Endodermal cell (in vitro differentiated cells): ENCODE results near the gene TP73. TPM values are rescaled to one million over a fixed set of nuclear protein-coding genes. Genes with fewer than 3 reads are reported as not detected.

Source experiments
- DNase-seq: peaks from one replicate; pipeline ENCODE4 v3.0.0-alpha.2; 2017
- H3K27ac ChIP-seq: 2 replicates; pipeline ENCODE4 v1.5.1; 2013; ENCODE audit warnings: mild to moderate bottlenecking, low read depth, low read length, moderate library complexity
- H3K27me3 ChIP-seq: 2 replicates; pipeline ENCODE4 v1.6.1; 2013; ENCODE audit warnings: mild to moderate bottlenecking, low read length, moderate library complexity; ENCODE audit not compliant: insufficient read depth, control insufficient read depth, poor library complexity, severe bottlenecking
- H3K36me3 ChIP-seq: 2 replicates; pipeline ENCODE4 v1.7.0; 2013; ENCODE audit warnings: mild to moderate bottlenecking, low read length, moderate library complexity; ENCODE audit not compliant: control insufficient read depth, insufficient read depth
- H3K4me1 ChIP-seq: one replicate; pipeline ENCODE4 v1.7.0; 2013; ENCODE audit warnings: low read length; ENCODE audit not compliant: control insufficient read depth, insufficient read depth
- H3K4me3 ChIP-seq: 2 replicates; pipeline ENCODE4 v1.5.1; 2013; ENCODE audit warnings: mild to moderate bottlenecking, low read length, moderate library complexity
- H3K9ac ChIP-seq: 2 replicates; pipeline ENCODE4 v1.6.1; 2013; ENCODE audit warnings: mild to moderate bottlenecking, low read length, moderate library complexity; ENCODE audit not compliant: poor library complexity, severe bottlenecking; ENCODE audit errors: extremely low read depth
- H3K9me3 ChIP-seq: 2 replicates; pipeline ENCODE4 v1.6.1; 2013; ENCODE audit warnings: mild to moderate bottlenecking, low read length, moderate library complexity; ENCODE audit not compliant: control insufficient read depth
- H3K27ac Mint-ChIP-seq: 2 replicates; pipeline ENCODE4 v1.8.0; 2020; ENCODE audit warnings: mixed read lengths
- H3K27me3 Mint-ChIP-seq: 2 replicates; pipeline ENCODE4 v1.8.0; 2021; ENCODE audit warnings: mild to moderate bottlenecking, mixed read lengths; ENCODE audit not compliant: insufficient read depth
- H3K36me3 Mint-ChIP-seq: 2 replicates; pipeline ENCODE4 v1.8.0; 2020; ENCODE audit warnings: low read depth, mixed read lengths
- H3K4me1 Mint-ChIP-seq: 2 replicates; pipeline ENCODE4 v1.8.0; 2020; ENCODE audit warnings: mixed read lengths
- H3K4me3 Mint-ChIP-seq: 2 replicates; pipeline ENCODE4 v1.8.0; 2020; ENCODE audit warnings: mild to moderate bottlenecking, moderate library complexity, mixed read lengths
- H3K9me3 Mint-ChIP-seq: 2 replicates; pipeline ENCODE4 v1.8.0; 2020; ENCODE audit warnings: mild to moderate bottlenecking, mixed read lengths
- CTCF ChIP-seq: fragments of 200-600 bp; sonication (generic); conservative IDR thresholded peaks from 2 replicates; pipeline ENCODE4 v1.5.0; 2021; ENCODE audit warnings: antibody characterized with exemption, mild to moderate bottlenecking
- WGBS, 2 experiments: methylation state at CpG; one replicate each; pipeline versions ENCODE4 v1.1.5 to v1.1.7; 2013; ENCODE audit warnings: missing lambda C conversion rate in 2 of 2, mixed read lengths in 1 of 2; ENCODE audit not compliant: insufficient coverage in 1 of 2, insufficient read length in 1 of 2; 5-methylcytosine and 5-hydroxymethylcytosine counted together
- total RNA-seq, 2 donors: library from RNA; stranded (reverse); fragmentation: NEBNext Ultra II Directional in 1 of 2; extraction: Animal tissue kit (Norgen Biotek cat#: 25700) in 1 of 2; gene quantifications; 2 replicates in 1 of 2; 3 replicates in 1 of 2; pipeline ENCODE4 v1.2.1, GENCODE V29; 2021

TP73 gene
- total RNA-seq, 2 donors from 2014 or later = 3.4 to 3.5 TPM

DNA sequence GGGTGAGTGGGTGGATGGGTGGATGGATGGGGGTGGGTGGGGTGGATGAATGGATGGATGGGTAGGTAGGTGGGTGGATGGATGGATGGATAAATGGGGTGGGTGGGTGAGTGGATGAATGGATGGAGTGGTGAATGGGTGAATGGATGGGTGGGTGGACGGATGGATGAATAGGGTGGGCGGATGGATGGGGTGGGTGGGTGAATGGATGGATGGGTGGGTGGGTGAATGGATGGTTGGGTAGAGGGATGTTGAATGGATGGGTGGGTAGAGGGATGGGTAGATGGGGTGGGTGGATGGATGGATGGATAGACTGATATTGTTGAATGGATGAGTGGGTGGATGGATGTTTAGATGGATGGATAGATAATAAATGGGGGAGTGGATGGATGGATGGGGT, 73.0 kb downstream of the TP73 start:
- H3K4me1 Mint-ChIP-seq = no peaks in the 10 kb centered on the region
- no peak overlapping the region for H3K27ac Mint-ChIP-seq
- H3K36me3 ChIP-seq = no peaks in the 10 kb centered on the region
- no peak overlapping the region for H3K27ac ChIP-seq
- no peak overlapping the region for H3K4me3 ChIP-seq
- no peaks in the 10 kb centered on the region for H3K9me3 Mint-ChIP-seq
- no peaks in the 10 kb centered on the region for H3K27me3 ChIP-seq
- peaks cover 7% of the 10 kb centered on the region for H3K27me3 Mint-ChIP-seq
- no peak for DNase-seq
- WGBS, 2 experiments = 96% methylated on average over 2 of the region's 2 CpGs; no CpG with 5 or more reads in 1 of the 2 experiments
- no peak overlapping the region for H3K9ac ChIP-seq
- H3K36me3 Mint-ChIP-seq = no peaks in the 10 kb centered on the region
- H3K4me1 ChIP-seq = no peaks in the 10 kb centered on the region
- TF ChIP-seq CTCF = no peak
- H3K4me3 Mint-ChIP-seq = no peak overlapping the region
- H3K9me3 ChIP-seq = no peaks in the 10 kb centered on the region

GRCh38 chr1:3727042-3727824, 74.9 kb downstream of the TP73 start:
- no peaks in the 10 kb centered on the region for H3K4me1 Mint-ChIP-seq
- H3K27ac Mint-ChIP-seq = no peak overlapping the region
- WGBS, 2 experiments = 68 to 80% methylated on average over 11 to 37 of the region's 37 CpGs
- H3K36me3 ChIP-seq = no peaks in the 10 kb centered on the region
- peak; percentile 74 for TF ChIP-seq CTCF
- no peaks in the 10 kb centered on the region for H3K9me3 Mint-ChIP-seq
- H3K4me3 Mint-ChIP-seq = no peak overlapping the region
- H3K36me3 Mint-ChIP-seq = no peaks in the 10 kb centered on the region
- no peaks in the 10 kb centered on the region for H3K27me3 ChIP-seq
- no peak overlapping the region for H3K9ac ChIP-seq
- no peak overlapping the region for H3K4me3 ChIP-seq
- H3K27me3 Mint-ChIP-seq = peaks cover 4% of the 10 kb centered on the region
- no peaks in the 10 kb centered on the region for H3K4me1 ChIP-seq
- DNase-seq = peak; percentile 91
- H3K27ac ChIP-seq = no peak overlapping the region
- no peaks in the 10 kb centered on the region for H3K9me3 ChIP-seq

DNA sequence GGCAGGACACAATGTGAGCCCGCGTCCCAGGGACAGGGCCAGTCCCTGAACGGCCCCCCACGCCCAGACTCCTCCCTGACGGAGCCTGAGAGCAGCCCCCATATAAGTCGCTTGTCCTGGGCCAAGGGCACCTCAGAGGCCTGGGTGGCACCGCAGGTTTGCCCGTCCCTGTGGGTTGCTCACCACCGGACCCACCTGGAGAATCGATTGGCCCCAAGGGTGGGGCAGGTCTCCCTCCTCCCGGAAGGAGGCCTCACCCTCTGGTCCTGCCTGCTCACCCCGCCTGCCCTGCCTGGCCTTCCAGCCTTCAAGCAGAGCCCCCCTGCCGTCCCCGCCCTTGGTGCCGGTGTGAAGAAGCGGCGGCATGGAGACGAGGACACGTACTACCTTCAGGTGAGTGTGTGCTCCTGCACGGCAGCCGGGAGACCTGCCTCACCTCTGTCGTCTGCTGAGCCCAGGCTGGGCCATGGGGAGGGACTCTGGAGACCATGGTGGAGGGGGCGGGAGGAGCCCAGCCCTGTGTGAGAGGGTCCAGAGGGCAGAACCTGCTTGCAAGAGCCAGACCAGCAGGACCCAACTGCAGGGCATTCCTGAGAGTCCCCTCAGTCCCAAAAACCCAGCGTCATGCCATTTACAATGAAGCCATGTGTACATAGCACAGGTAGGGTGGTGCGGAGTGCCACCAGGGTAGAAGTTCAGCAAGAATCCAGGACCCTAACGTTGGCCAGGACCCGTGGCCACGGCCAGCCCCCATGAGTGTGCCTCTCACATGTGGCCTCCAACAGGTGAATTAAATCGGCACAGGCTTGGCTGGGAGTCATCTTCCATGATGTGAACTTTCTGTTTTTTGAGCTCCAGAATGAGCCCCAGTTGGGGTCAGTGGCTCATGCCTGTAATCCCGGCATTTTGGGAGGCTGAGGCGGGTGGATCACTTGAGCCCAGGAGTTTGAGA, 75.8 kb downstream of the TP73 start:
- Histone ChIP-seq H3K27me3 (no peaks in the 10 kb centered on the region), H3K36me3 (no peaks in the 10 kb centered on the region), H3K9ac (no peak overlapping the region), H3K4me1 (no peaks in the 10 kb centered on the region), H3K4me3 (no peak overlapping the region), H3K9me3 (no peaks in the 10 kb centered on the region), H3K27ac (no peak overlapping the region)
- Mint-ChIP-seq H3K27me3 (peaks cover 4% of the 10 kb centered on the region), H3K4me3 (no peak overlapping the region), H3K36me3 (no peaks in the 10 kb centered on the region), H3K9me3 (no peaks in the 10 kb centered on the region), H3K27ac (no peak overlapping the region), H3K4me1 (no peaks in the 10 kb centered on the region)
- WGBS, 2 experiments = 90% methylated on average over 18 to 31 of the region's 31 CpGs
- no peak for TF ChIP-seq CTCF
- no peak for DNase-seq
